CD14-positive monocyte (primary cell): ENCODE measurements around the gene POGZ. TPM values are rescaled to one million over a fixed set of nuclear protein-coding genes. Genes with fewer than 3 reads are reported as not detected.

ENCODE experiments used
- DNase-seq, 3 donors: peaks; one replicate each; pipeline ENCODE4 v3.0.0-alpha.2; 2011 to 2022
- H2AFZ ChIP-seq: 2 replicates; pipeline ENCODE4 v1.6.0; 2012; ENCODE audit warnings: mild to moderate bottlenecking, low read depth, low read length, inconsistent platforms; ENCODE audit not compliant: insufficient read depth, poor library complexity, severe bottlenecking
- H3K27ac ChIP-seq, 2 donors: 1 replicate in 1 of 2; 2 replicates in 1 of 2; pipeline ENCODE4 v1.5.1; 2012 to 2013; ENCODE audit warnings: low read length in 2 of 2, control low read depth in 1 of 2, inconsistent platforms in 1 of 2, low read depth in 1 of 2, mild to moderate bottlenecking in 1 of 2
- H3K27me3 ChIP-seq, 2 donors: one replicate each; pipeline versions ENCODE4 v1.6.0 to v1.6.1; 2011 to 2013; ENCODE audit warnings: low read length in 2 of 2; ENCODE audit not compliant: control insufficient read depth in 2 of 2, insufficient read depth in 2 of 2
- H3K36me3 ChIP-seq, 2 donors: replicated peaks in 1 of 2; 1 replicate in 1 of 2; 2 replicates in 1 of 2; pipeline versions ENCODE4 v1.5.1 to v1.6.1; 2012 to 2013; ENCODE audit warnings: low read length in 2 of 2, control low read depth in 1 of 2, inconsistent platforms in 1 of 2, mild to moderate bottlenecking in 1 of 2; ENCODE audit not compliant: insufficient read depth in 2 of 2, control insufficient read depth in 1 of 2
- H3K4me1 ChIP-seq, 2 donors: 1 replicate in 1 of 2; 2 replicates in 1 of 2; pipeline versions ENCODE4 v1.5.1 to v1.6.1; 2012 to 2013; ENCODE audit warnings: low read length in 2 of 2, control low read depth in 1 of 2, inconsistent platforms in 1 of 2, mild to moderate bottlenecking in 1 of 2, moderate library complexity in 1 of 2; ENCODE audit not compliant: insufficient read depth in 2 of 2, control insufficient read depth in 1 of 2
- H3K4me2 ChIP-seq: replicated peaks from 2 replicates; pipeline ENCODE3; 2012; ENCODE audit warnings: low read length, moderate library complexity, mild to moderate bottlenecking; ENCODE audit not compliant: poor library complexity, severe bottlenecking; ENCODE audit errors: extremely low read depth
- H3K4me3 ChIP-seq, 3 experiments: fragments of 200-600 bp in 1 of 3; sonication (generic) in 1 of 3; replicated peaks in 1 of 3; 1 replicate in 2 of 3; 2 replicates in 1 of 3; pipeline ENCODE4 v1.5.1; 2011 to 2013; ENCODE audit warnings: low read length in 3 of 3, mild to moderate bottlenecking in 3 of 3, control low read depth in 2 of 3, low read depth in 2 of 3, inconsistent platforms in 1 of 3, moderate library complexity in 1 of 3
- H3K79me2 ChIP-seq: 2 replicates; pipeline ENCODE4 v1.6.0; 2012; ENCODE audit warnings: mild to moderate bottlenecking, control low read depth, inconsistent platforms, low read length, moderate library complexity; ENCODE audit not compliant: insufficient read depth
- H3K9ac ChIP-seq: 2 replicates; pipeline ENCODE4 v1.6.0; 2017; ENCODE audit warnings: low read length, mild to moderate bottlenecking; ENCODE audit not compliant: insufficient read depth, poor library complexity, severe bottlenecking
- H3K9me3 ChIP-seq, 2 donors: replicated peaks in 1 of 2; 1 replicate in 1 of 2; 2 replicates in 1 of 2; pipeline versions ENCODE4 v1.5.1 to v1.6.1; 2012 to 2013; ENCODE audit warnings: low read length in 2 of 2, control low read depth in 1 of 2; ENCODE audit not compliant: control insufficient read depth in 1 of 2, insufficient read depth in 1 of 2
- H4K20me1 ChIP-seq: 2 replicates; pipeline ENCODE4 v1.6.0; 2012; ENCODE audit warnings: mild to moderate bottlenecking, low read length, control low read depth, moderate library complexity; ENCODE audit not compliant: insufficient read depth
- H3K27ac Mint-ChIP-seq, 7 donors: one replicate each; pipeline ENCODE4 v1.8.0; 2020; ENCODE audit warnings: mild to moderate bottlenecking in 7 of 7, mixed read lengths in 7 of 7, moderate library complexity in 6 of 7, inconsistent platforms in 2 of 7
- H3K27me3 Mint-ChIP-seq, 3 donors: one replicate each; pipeline ENCODE4 v1.8.0; 2021 to 2022; ENCODE audit warnings: low read depth in 3 of 3, mild to moderate bottlenecking in 3 of 3, mixed read lengths in 3 of 3, moderate library complexity in 3 of 3, inconsistent platforms in 1 of 3
- H3K36me3 Mint-ChIP-seq, 2 donors: one replicate each; pipeline ENCODE4 v1.8.0; 2020; ENCODE audit warnings: mixed read lengths in 2 of 2, inconsistent platforms in 1 of 2, mild to moderate bottlenecking in 1 of 2
- H3K4me1 Mint-ChIP-seq: one replicate; pipeline ENCODE4 v1.8.0; 2020; ENCODE audit warnings: mild to moderate bottlenecking, mixed read lengths
- H3K4me3 Mint-ChIP-seq, 2 donors: one replicate each; pipeline ENCODE4 v1.8.0; 2020; ENCODE audit warnings: mild to moderate bottlenecking in 2 of 2, mixed read lengths in 2 of 2, moderate library complexity in 1 of 2
- H3K9me3 Mint-ChIP-seq, 7 donors: one replicate each; pipeline ENCODE4 v1.8.0; 2020 to 2022; ENCODE audit warnings: mixed read lengths in 7 of 7, mild to moderate bottlenecking in 6 of 7, moderate library complexity in 6 of 7, inconsistent platforms in 2 of 7
- CTCF ChIP-seq: fragments of 200-600 bp; IDR thresholded peaks from one replicate; pipeline ENCODE4 v1.8.0; 2022; ENCODE audit warnings: antibody characterized with exemption, mild to moderate bottlenecking
- WGBS: methylation state at CpG from one replicate; pipeline ENCODE4 v1.1.5; 2013; ENCODE audit warnings: missing lambda C conversion rate; ENCODE audit not compliant: insufficient coverage; 5-methylcytosine and 5-hydroxymethylcytosine counted together
- intact Hi-C, 2 donors: fragments of 100-400 bp; cut with micrococcal nuclease; formaldehyde crosslinking; loops; one replicate each; pipeline versions ENCODE4 v1.15.0 to v1.15.1; 2023
- polyA plus RNA-seq, 3 donors: library from polyadenylated mRNA; depleted of rRNA in 1 of 3; unstranded in 2 of 3; stranded (reverse) in 1 of 3; fragments of 300-500 nt in 2 of 3; fragments of >200 nt in 1 of 3; fragmentation: Illumina TruSeq in 2 of 3; gene quantifications; 1 replicate in 2 of 3; 2 replicates in 1 of 3; pipeline ENCODE4 v1.2.3, GENCODE V29; 2012 to 2021

Gene POGZ
- polyA plus RNA-seq, 3 donors: 0.75 to 41.7 (median 1.8) TPM

DNA sequence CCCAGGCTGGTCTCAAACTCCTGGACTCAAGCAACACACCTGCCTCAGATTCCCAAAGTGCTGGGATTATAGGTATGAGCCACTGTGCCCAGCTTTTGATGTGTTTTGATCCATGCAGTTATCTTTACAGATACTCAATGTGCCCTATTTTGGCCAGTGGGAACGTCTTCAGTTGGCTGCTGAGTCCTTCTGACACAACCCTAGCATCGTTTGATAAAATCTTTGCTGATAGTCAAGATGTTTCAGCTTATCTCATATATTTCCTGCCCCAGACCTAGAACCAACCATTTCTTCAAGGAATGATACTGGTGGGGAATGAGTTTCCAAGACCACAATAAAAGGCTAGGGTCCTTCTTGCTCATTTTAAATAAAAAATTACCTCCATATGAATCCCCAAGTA, 11.6 kb downstream of the POGZ start:
- intact Hi-C loops: loop anchor here in 1 of 2 donors (5.0 to 10.0 kb wide), 2 partner anchors 87 to 290 kb away; no protein-coding TSS in a partner anchor
- no peaks in the 10 kb centered on the region for H3K9me3 Mint-ChIP-seq
- H3K27me3 ChIP-seq: no peaks in the 10 kb centered on the region
- H3K27me3 Mint-ChIP-seq: peaks cover 0 to 3% (median 0%) of the 10 kb centered on the region in 3 donors
- WGBS: no CpG with 5 or more reads among the region's 2 CpGs
- H3K36me3 ChIP-seq: peaks cover 0 to 16% of the 10 kb centered on the region in 2 donors
- no peak overlapping the region for H3K9ac ChIP-seq
- H3K4me1 ChIP-seq: no peaks in the 10 kb centered on the region
- H3K9me3 ChIP-seq: no peaks in the 10 kb centered on the region
- H3K27ac Mint-ChIP-seq: no peak overlapping the region
- H3K36me3 Mint-ChIP-seq: peaks cover 2 to 23% of the 10 kb centered on the region in 2 donors
- H3K4me3 ChIP-seq: no peak overlapping the region
- H3K4me2 ChIP-seq: no peak overlapping the region
- no peak for TF ChIP-seq CTCF
- no peak for DNase-seq
- no peak overlapping the region for H3K4me3 Mint-ChIP-seq
- no peak overlapping the region for H2AFZ ChIP-seq
- H3K4me1 Mint-ChIP-seq: peaks cover 9% of the 10 kb centered on the region
- H3K79me2 ChIP-seq: peaks cover 100% of the 10 kb centered on the region
- H4K20me1 ChIP-seq: peaks cover 90% of the 10 kb centered on the region
- H3K27ac ChIP-seq: no peak overlapping the region

DNA sequence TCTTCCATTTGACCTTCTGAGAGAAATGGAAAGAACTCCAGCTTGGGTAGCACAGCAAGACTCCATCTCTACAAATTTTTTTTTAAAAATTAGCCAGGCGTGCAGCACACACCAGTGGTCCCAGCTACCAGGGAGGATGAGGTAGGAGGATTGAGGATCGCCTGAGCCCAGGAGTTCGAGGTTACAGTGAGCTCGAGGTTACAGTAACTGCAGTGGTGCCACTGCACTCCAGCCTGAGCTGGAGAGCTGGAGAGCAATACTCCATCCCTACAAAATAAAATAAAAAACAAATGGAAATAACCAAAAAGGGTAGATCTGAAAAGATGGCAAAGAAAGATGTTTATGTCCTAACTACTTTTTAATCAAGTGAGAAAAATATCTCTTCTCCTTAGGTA, 14.5 kb downstream of the POGZ start:
- Mint-ChIP-seq H3K27ac (peak overlapping the region in 4 of 7 donors; percentile 25 to 59 (median 43)), H3K4me3 (no peak overlapping the region), H3K27me3 (peaks cover 0 to 3% (median 1%) of the 10 kb centered on the region in 3 donors), H3K36me3 (peaks cover 18 to 40% of the 10 kb centered on the region in 2 donors), H3K9me3 (no peaks in the 10 kb centered on the region), H3K4me1 (peaks cover 9% of the 10 kb centered on the region)
- Histone ChIP-seq H3K36me3 (peaks cover 16 to 30% of the 10 kb centered on the region in 2 donors), H4K20me1 (peaks cover 94% of the 10 kb centered on the region), H3K9ac (no peak overlapping the region), H3K79me2 (peaks cover 100% of the 10 kb centered on the region), H3K4me2 (no peak overlapping the region), H3K27ac (peak overlapping the region in 1 of 2 donors; percentile 20), H3K27me3 (no peaks in the 10 kb centered on the region), H3K4me1 (no peaks in the 10 kb centered on the region), H3K9me3 (no peaks in the 10 kb centered on the region), H3K4me3 (no peak overlapping the region), H2AFZ (no peak overlapping the region)
- no peak for TF ChIP-seq CTCF
- WGBS: no CpG with 5 or more reads among the region's 4 CpGs
- no peak for DNase-seq
- intact Hi-C loops: loop anchor here in 1 of 2 donors (5.0 to 10.0 kb wide), 2 partner anchors 90 to 293 kb away; no protein-coding TSS in a partner anchor
